K562 (cell line): Measurements from ENCODE around the gene ST6GALNAC5. TPM values are rescaled to one million over a fixed set of nuclear protein-coding genes. Genes with fewer than 3 reads are reported as not detected.

Experiments
- ATAC-seq: fragments of 200-7000 bp; cut with Tn5 transposase; 3 replicates; pipeline ENCODE4 v1.9.1; 2020; ENCODE audit warnings: moderate library complexity
- BruUV-seq: library from RNA; stranded (reverse); fragments of 400-500 nt; replicated peaks from 2 replicates; lab custom pipeline; 2021; lab: Mats Ljungman, UMichigan
- CTCF ChIA-PET: fragments of 300-600 bp; formaldehyde crosslinking; extraction: SDS; loops from one replicate; lab custom pipeline; 2021; ENCODE audit warnings: low intra/inter-chr PET ratio; lab: Yijun Ruan, JAX
- POLR2A ChIA-PET: fragments of 300-600, 350-650 bp; sonication (Branson Sonifier 250); formaldehyde crosslinking; extraction: SDS; loops from one replicate; lab custom pipeline; 2021; ENCODE audit warnings: antibody characterized with exemption, inconsistent platforms; lab: Yijun Ruan, JAX
- DNase-seq, 4 experiments: peaks; one replicate each; pipeline versions ENCODE4 v3.0.0 to v3.0.0-alpha.2; 2011 to 2018; ENCODE audit warnings: low spot score in 3 of 4, mixed read lengths in 3 of 4; ENCODE audit errors: extremely low read depth in 1 of 4
- FAIRE-seq: peaks from 2 replicates; lab custom pipeline; 2011; peaks lifted over from hg19 to GRCh38; lab: Jason Lieb, UNC
- H2AFZ ChIP-seq: 2 replicates; pipeline ENCODE4 v1.6.0; 2011; ENCODE audit warnings: low read depth, low read length, control low read depth, inconsistent platforms
- H3K27ac ChIP-seq: fragments of 200-600 bp; 3 replicates; pipeline ENCODE4 v1.8.0; 2011; ENCODE audit warnings: low read depth, mild to moderate bottlenecking, control low read depth, inconsistent platforms, low read length, moderate library complexity, mixed read lengths; ENCODE audit errors: extremely low read depth
- H3K27me3 ChIP-seq, 2 experiments: fragments of 300-600 bp in 1 of 2; 2 replicates in 1 of 2; 3 replicates in 1 of 2; pipeline versions ENCODE4 v1.6.0 to v1.8.0; 2011; ENCODE audit warnings: inconsistent platforms in 2 of 2, low read length in 2 of 2, mild to moderate bottlenecking in 1 of 2, mixed read lengths in 1 of 2, moderate library complexity in 1 of 2; ENCODE audit not compliant: control insufficient read depth in 2 of 2, insufficient read depth in 2 of 2
- H3K36me3 ChIP-seq: fragments of 300-600 bp; 3 replicates; pipeline ENCODE4 v1.8.0; 2011; ENCODE audit warnings: mild to moderate bottlenecking, low read length, inconsistent platforms; ENCODE audit not compliant: control insufficient read depth, insufficient read depth
- H3K4me1 ChIP-seq, 2 experiments: fragments of 200-600 bp in 1 of 2; replicated peaks in 1 of 2; 2 replicates in 1 of 2; 3 replicates in 1 of 2; pipeline versions ENCODE4 v1.5.1 to v1.8.0; 2011; ENCODE audit warnings: inconsistent platforms in 2 of 2, low read length in 2 of 2, mild to moderate bottlenecking in 1 of 2, mixed read lengths in 1 of 2, moderate library complexity in 1 of 2; ENCODE audit not compliant: control insufficient read depth in 2 of 2, insufficient read depth in 2 of 2
- H3K4me2 ChIP-seq: 2 replicates; pipeline ENCODE4 v1.6.1; 2011; ENCODE audit warnings: low read length, control low read depth, inconsistent platforms, mixed read lengths; ENCODE audit not compliant: insufficient read depth
- H3K4me3 ChIP-seq: fragments of 200-600 bp; sonication (generic), shearing (Covaris generic); 2 replicates; pipeline ENCODE4 v1.5.1; 2016; ENCODE audit warnings: control low read depth, inconsistent platforms
- H3K79me2 ChIP-seq: fragments of 200-600 bp; 3 replicates; pipeline ENCODE4 v1.8.0; 2011; ENCODE audit warnings: low read length, inconsistent platforms; ENCODE audit not compliant: control insufficient read depth, insufficient read depth
- H3K9ac ChIP-seq, 2 experiments: 2 replicates each; pipeline versions ENCODE4 v1.6.0 to v1.6.1; 2011; ENCODE audit warnings: low read depth in 2 of 2, low read length in 2 of 2, control low read depth in 1 of 2, inconsistent platforms in 1 of 2, mild to moderate bottlenecking in 1 of 2, mixed read lengths in 1 of 2; ENCODE audit not compliant: insufficient read depth in 1 of 2
- H3K9me1 ChIP-seq: one replicate; pipeline ENCODE4 v1.6.0; 2011; ENCODE audit warnings: inconsistent platforms, mild to moderate bottlenecking, low read length, moderate library complexity; ENCODE audit not compliant: control insufficient read depth, insufficient read depth
- H3K9me3 ChIP-seq: replicated peaks from 2 replicates; pipeline ENCODE4 v1.5.1; 2011; ENCODE audit warnings: low read depth, low read length, inconsistent platforms; ENCODE audit not compliant: control insufficient read depth, insufficient read depth
- H4K20me1 ChIP-seq: replicated peaks from 2 replicates; pipeline ENCODE4 v1.6.1; 2011; ENCODE audit warnings: low read length, inconsistent platforms, mixed read lengths; ENCODE audit not compliant: control insufficient read depth, insufficient read depth
- LARP7 ChIP-seq: fragments of 450-650 bp; IDR thresholded peaks from 2 replicates; pipeline ENCODE4 v1.6.1; 2016
- POLR2A ChIP-seq: fragments of 450-650 bp; conservative IDR thresholded peaks from 2 replicates; pipeline ENCODE4 v1.6.1; 2016
- SMC3 ChIP-seq: conservative IDR thresholded peaks from 2 replicates; pipeline ENCODE4 v1.6.1; 2011; ENCODE audit warnings: low read depth, low read length, improper control_type of control experiment; ENCODE audit not compliant: insufficient read depth
- TAL1 ChIP-seq: fragments of 450-650 bp; IDR thresholded peaks from 2 replicates; pipeline ENCODE4 v1.6.1; 2016; ENCODE audit warnings: mild to moderate bottlenecking
- ZC3H11A ChIP-seq: IDR thresholded peaks from 2 replicates; pipeline ENCODE4 v1.6.1; 2012; ENCODE audit warnings: low read depth, low read length, improper control_type of control experiment
- WGBS: fragments of 100-300 bp; shearing (Covaris generic); methylation state at CpG from one replicate; pipeline ENCODE4 v1.1.6; 2016; ENCODE audit warnings: low coverage, mixed read lengths; ENCODE audit not compliant: insufficient coverage; ENCODE audit errors: missing lambda C conversion rate; 5-methylcytosine and 5-hydroxymethylcytosine counted together
- in situ Hi-C: fragments of 300-500 bp; cut with MboI; formaldehyde crosslinking; loops from 4 replicates; pipeline ENCODE4 v1.15.0; 2018; ENCODE audit warnings: inconsistent platforms, mixed read lengths
- intact Hi-C: fragments of 100-400 bp; cut with micrococcal nuclease; formaldehyde crosslinking; loops from 2 replicates; pipeline ENCODE4 v1.14.2; 2022
- polyA plus RNA-seq, 8 experiments: library from polyadenylated mRNA; depleted of rRNA in 4 of 8; stranded (reverse) in 5 of 8; unstranded in 3 of 8; fragments of >200 nt; fragmentation: Nextera tagmentation in 2 of 8; fragmentation: Illumina TruSeq in 1 of 8; extraction: Ambion mirVana in 2 of 8; extraction: Trizol in 1 of 8; gene quantifications; 2 replicates each; pipeline versions ENCODE4 v1.2.1 to v1.2.3, GENCODE V29; 2011 to 2014; ENCODE audit warnings: inconsistent platforms in 1 of 8, missing spikeins in 1 of 8
- total RNA-seq, 7 experiments: library from RNA; depleted of rRNA in 6 of 7; stranded (reverse); fragments of >200 nt in 6 of 7; fragmentation: Illumina TruSeq in 2 of 7; extraction: Trizol in 2 of 7; gene quantifications; 2 replicates each; pipeline versions ENCODE4 v1.2.1 to v1.2.3, GENCODE V29; 2011 to 2021; ENCODE audit warnings: low replicate concordance in 1 of 7
- TF ChIP-seq, protein P1 (sequence below): sonication (generic); formaldehyde crosslinking; IDR thresholded peaks from 2 replicates; pipeline ENCODE4 v1.8.1; 2023; ENCODE audit warnings: mild to moderate bottlenecking, missing genetic modification reagents
- TF ChIP-seq, protein P2 (sequence below), 2 experiments: IDR thresholded peaks in 1 of 2; conservative IDR thresholded peaks in 1 of 2; 2 replicates each; pipeline ENCODE4 v1.6.1; 2016; ENCODE audit warnings: low read depth in 2 of 2, mild to moderate bottlenecking in 1 of 2, missing compliant biosample characterization in 1 of 2, missing genetic modification characterization in 1 of 2, moderate library complexity in 1 of 2
- TF ChIP-seq, protein P3 (sequence below): fragments of 250-450 bp; sonication (Bioruptor Pico); IDR thresholded peaks from 2 replicates; pipeline ENCODE4 v1.4.0; 2020; ENCODE audit warnings: mild to moderate bottlenecking, moderate library complexity

Gene ST6GALNAC5
- total and polyA plus RNA-seq, 9 of the 15 experiments (the other 6 are each of a cell fraction or from before 2014, with no cell fraction given), result 0.04 to 0.14 TPM; not detected in 7

DNA sequence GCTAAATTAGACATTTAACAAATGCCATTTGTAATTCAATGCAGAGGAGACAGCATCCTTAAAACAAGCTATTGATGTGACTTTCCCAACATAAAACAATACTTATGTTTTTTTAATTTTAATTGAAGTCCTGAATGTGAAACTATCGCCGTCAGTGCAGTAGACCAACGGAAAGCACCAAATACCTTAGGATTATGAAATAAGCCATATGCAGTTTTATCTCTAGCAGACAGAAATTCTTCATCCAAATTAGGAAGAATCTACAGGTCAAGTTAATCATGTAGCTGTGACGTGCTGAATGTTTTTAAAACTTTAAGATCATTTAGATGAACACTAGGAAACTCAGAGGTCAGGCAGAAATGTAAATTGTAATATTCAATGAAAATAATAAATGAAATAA lies 714 bp upstream of the ST6GALNAC5 start:
- no peaks in the 10 kb centered on the region for H4K20me1 ChIP-seq
- H3K27me3 ChIP-seq, result peaks cover 0 to 19% of the 10 kb centered on the region in 2 experiments; a peak in 2 of 5 replicates
- TF ChIP-seq SMC3 (no peak), LARP7 (no peak), ZC3H11A (no peak), POLR2A (no peak), TAL1 (no peak)
- TF ChIP-seq, protein P1, sequence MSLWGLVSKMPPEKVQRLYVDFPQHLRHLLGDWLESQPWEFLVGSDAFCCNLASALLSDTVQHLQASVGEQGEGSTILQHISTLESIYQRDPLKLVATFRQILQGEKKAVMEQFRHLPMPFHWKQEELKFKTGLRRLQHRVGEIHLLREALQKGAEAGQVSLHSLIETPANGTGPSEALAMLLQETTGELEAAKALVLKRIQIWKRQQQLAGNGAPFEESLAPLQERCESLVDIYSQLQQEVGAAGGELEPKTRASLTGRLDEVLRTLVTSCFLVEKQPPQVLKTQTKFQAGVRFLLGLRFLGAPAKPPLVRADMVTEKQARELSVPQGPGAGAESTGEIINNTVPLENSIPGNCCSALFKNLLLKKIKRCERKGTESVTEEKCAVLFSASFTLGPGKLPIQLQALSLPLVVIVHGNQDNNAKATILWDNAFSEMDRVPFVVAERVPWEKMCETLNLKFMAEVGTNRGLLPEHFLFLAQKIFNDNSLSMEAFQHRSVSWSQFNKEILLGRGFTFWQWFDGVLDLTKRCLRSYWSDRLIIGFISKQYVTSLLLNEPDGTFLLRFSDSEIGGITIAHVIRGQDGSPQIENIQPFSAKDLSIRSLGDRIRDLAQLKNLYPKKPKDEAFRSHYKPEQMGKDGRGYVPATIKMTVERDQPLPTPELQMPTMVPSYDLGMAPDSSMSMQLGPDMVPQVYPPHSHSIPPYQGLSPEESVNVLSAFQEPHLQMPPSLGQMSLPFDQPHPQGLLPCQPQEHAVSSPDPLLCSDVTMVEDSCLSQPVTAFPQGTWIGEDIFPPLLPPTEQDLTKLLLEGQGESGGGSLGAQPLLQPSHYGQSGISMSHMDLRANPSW (CRISPR knock-in tag), result no peak
- TF ChIP-seq, protein P2, sequence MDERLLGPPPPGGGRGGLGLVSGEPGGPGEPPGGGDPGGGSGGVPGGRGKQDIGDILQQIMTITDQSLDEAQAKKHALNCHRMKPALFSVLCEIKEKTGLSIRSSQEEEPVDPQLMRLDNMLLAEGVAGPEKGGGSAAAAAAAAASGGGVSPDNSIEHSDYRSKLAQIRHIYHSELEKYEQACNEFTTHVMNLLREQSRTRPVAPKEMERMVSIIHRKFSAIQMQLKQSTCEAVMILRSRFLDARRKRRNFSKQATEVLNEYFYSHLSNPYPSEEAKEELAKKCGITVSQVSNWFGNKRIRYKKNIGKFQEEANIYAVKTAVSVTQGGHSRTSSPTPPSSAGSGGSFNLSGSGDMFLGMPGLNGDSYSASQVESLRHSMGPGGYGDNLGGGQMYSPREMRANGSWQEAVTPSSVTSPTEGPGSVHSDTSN (CRISPR knock-in tag; IDR thresholded peaks at IDR 0.05; ENCODE audit: low read depth), result no peak
- TF ChIP-seq, protein P2 (tag; conservative IDR thresholded peaks at IDR 0.05; ENCODE audit: low read depth), result no peak
- TF ChIP-seq, protein P3, sequence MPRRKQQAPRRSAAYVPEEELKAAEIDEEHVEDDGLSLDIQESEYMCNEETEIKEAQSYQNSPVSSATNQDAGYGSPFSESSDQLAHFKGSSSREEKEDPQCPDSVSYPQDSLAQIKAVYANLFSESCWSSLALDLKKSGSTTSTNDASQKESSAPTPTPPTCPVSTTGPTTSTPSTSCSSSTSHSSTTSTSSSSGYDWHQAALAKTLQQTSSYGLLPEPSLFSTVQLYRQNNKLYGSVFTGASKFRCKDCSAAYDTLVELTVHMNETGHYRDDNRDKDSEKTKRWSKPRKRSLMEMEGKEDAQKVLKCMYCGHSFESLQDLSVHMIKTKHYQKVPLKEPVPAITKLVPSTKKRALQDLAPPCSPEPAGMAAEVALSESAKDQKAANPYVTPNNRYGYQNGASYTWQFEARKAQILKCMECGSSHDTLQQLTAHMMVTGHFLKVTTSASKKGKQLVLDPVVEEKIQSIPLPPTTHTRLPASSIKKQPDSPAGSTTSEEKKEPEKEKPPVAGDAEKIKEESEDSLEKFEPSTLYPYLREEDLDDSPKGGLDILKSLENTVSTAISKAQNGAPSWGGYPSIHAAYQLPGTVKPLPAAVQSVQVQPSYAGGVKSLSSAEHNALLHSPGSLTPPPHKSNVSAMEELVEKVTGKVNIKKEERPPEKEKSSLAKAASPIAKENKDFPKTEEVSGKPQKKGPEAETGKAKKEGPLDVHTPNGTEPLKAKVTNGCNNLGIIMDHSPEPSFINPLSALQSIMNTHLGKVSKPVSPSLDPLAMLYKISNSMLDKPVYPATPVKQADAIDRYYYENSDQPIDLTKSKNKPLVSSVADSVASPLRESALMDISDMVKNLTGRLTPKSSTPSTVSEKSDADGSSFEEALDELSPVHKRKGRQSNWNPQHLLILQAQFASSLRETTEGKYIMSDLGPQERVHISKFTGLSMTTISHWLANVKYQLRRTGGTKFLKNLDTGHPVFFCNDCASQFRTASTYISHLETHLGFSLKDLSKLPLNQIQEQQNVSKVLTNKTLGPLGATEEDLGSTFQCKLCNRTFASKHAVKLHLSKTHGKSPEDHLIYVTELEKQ (CRISPR knock-in tag), result no peak
- WGBS, result 0% methylated on average over 4 of the region's 4 CpGs
- POLR2A ChIA-PET, result no interaction called here
- peaks cover 0 to 19% of the 10 kb centered on the region in 2 experiments; a peak in 2 of 5 replicates for H3K4me1 ChIP-seq
- no peaks in the 10 kb centered on the region for H3K9me3 ChIP-seq
- no peak overlapping the region for H3K4me2 ChIP-seq
- CTCF ChIA-PET, result no interaction called here
- no peaks in the 10 kb centered on the region for H3K36me3 ChIP-seq
- BruUV-seq, result no TSS peak
- H3K79me2 ChIP-seq, result no peaks in the 10 kb centered on the region
- H3K4me3 ChIP-seq, result no peak overlapping the region
- no peaks in the 10 kb centered on the region for H3K9me1 ChIP-seq
- no peak for DNase-seq
- no peak overlapping the region for H3K27ac ChIP-seq
- in situ Hi-C loops, result no loop called here
- H2AFZ ChIP-seq, result no peak overlapping the region
- FAIRE-seq, result no peak
- intact Hi-C loops, result no loop called here
- no peak for ATAC-seq
- no peak overlapping the region for H3K9ac ChIP-seq
